ENCODE results near the gene SOCS3. TPM values are rescaled to one million over a fixed set of nuclear protein-coding genes. Genes with fewer than 3 reads are reported as not detected.

The SOCS3 gene
- total RNA-seq, 3 donors from 2014 or later (not counting 1 experiment from before 2014, with no cell fraction given): 39.0 to 47.9 (median 43.6) TPM

GRCh38 chr17:78343187-78343542 lies 16.7 kb downstream of the SOCS3 start:
- Mint-ChIP-seq H3K27me3 (ENCODE audit: low read depth in 2 of 2) (peaks cover 0 to 2% of the 10 kb centered on the region in 2 donors), H3K9me3 (no peaks in the 10 kb centered on the region), H3K27ac (peak overlapping the region; percentile 82 to 88), H3K36me3 (no peaks in the 10 kb centered on the region), H3K4me3 (peak overlapping the region; percentile 75), H3K4me1 (peaks cover 23 to 51% of the 10 kb centered on the region in 2 donors)
- DNase-seq: no peak
- 16% methylated on average over 5 of the region's 5 CpGs for WGBS (ENCODE audit: insufficient coverage)
- H3K36me3 ChIP-seq (ENCODE audit: control insufficient read depth, insufficient read depth, low read length): no peaks in the 10 kb centered on the region
- no peaks in the 10 kb centered on the region for H3K9me3 ChIP-seq (ENCODE audit: control insufficient read depth, insufficient read depth, low read length)
- peaks cover 63% of the 10 kb centered on the region for H3K4me1 ChIP-seq (ENCODE audit: control insufficient read depth, insufficient read depth, low read length)
- no peak for TF ChIP-seq CTCF (IDR thresholded peaks at IDR 0.05)
- H3K4me3 ChIP-seq (ENCODE audit: low read length): no peak overlapping the region
- H3K27me3 ChIP-seq (ENCODE audit: control insufficient read depth, insufficient read depth, low read length): no peaks in the 10 kb centered on the region
- ATAC-seq: peak; percentile 23 to 46 (median 27)
- intact Hi-C loops (cut with micrococcal nuclease): loop anchor here (2.0 kb wide), 1 partner anchor 18 kb away; the partner anchor contains the start of gene SOCS3
- H3K27ac ChIP-seq (ENCODE audit: low read length): peak overlapping the region; percentile 81

GRCh38 chr17:78342449-78343186 lies 17.3 kb downstream of the SOCS3 start:
- peaks cover 63% of the 10 kb centered on the region for H3K4me1 ChIP-seq (ENCODE audit: control insufficient read depth, insufficient read depth, low read length)
- Mint-ChIP-seq H3K4me1 (peaks cover 23 to 46% of the 10 kb centered on the region in 2 donors), H3K27me3 (ENCODE audit: low read depth in 2 of 2) (peaks cover 0 to 2% of the 10 kb centered on the region in 2 donors), H3K9me3 (no peaks in the 10 kb centered on the region), H3K4me3 (peak overlapping the region; percentile 75), H3K27ac (peak overlapping the region; percentile 82 to 88), H3K36me3 (no peaks in the 10 kb centered on the region)
- no peaks in the 10 kb centered on the region for H3K9me3 ChIP-seq (ENCODE audit: control insufficient read depth, insufficient read depth, low read length)
- no peaks in the 10 kb centered on the region for H3K27me3 ChIP-seq (ENCODE audit: control insufficient read depth, insufficient read depth, low read length)
- no peak for TF ChIP-seq CTCF (IDR thresholded peaks at IDR 0.05)
- H3K4me3 ChIP-seq (ENCODE audit: low read length): no peak overlapping the region
- WGBS (ENCODE audit: insufficient coverage): 62% methylated on average over 24 of the region's 26 CpGs
- intact Hi-C loops (cut with micrococcal nuclease): loop anchor here (2.0 kb wide), 1 partner anchor 18 kb away; the partner anchor contains the start of gene SOCS3
- H3K36me3 ChIP-seq (ENCODE audit: control insufficient read depth, insufficient read depth, low read length): no peaks in the 10 kb centered on the region
- peak overlapping the region; percentile 81 for H3K27ac ChIP-seq (ENCODE audit: low read length)
- no peak for DNase-seq
- ATAC-seq: peak in 2 of 3 donors; percentile 3 to 32

GRCh38 chr17:78341559-78342448 lies 18.1 kb downstream of the SOCS3 start:
- intact Hi-C loops (cut with micrococcal nuclease): loop anchor here (2.0 kb wide), 1 partner anchor 19 kb away; the partner anchor contains the start of gene SOCS3
- peaks cover 0 to 2% of the 10 kb centered on the region in 2 donors for H3K27me3 Mint-ChIP-seq (ENCODE audit: low read depth in 2 of 2)
- Histone ChIP-seq H3K27ac (ENCODE audit: low read length) (peak overlapping the region; percentile 81), H3K9me3 (ENCODE audit: control insufficient read depth, insufficient read depth, low read length) (no peaks in the 10 kb centered on the region), H3K27me3 (ENCODE audit: control insufficient read depth, insufficient read depth, low read length) (no peaks in the 10 kb centered on the region), H3K4me1 (ENCODE audit: control insufficient read depth, insufficient read depth, low read length) (peaks cover 61% of the 10 kb centered on the region), H3K36me3 (ENCODE audit: control insufficient read depth, insufficient read depth, low read length) (no peaks in the 10 kb centered on the region), H3K4me3 (ENCODE audit: low read length) (no peak overlapping the region)
- DNase-seq (peak in 1 of 2 donors; percentile 55), ATAC-seq (peak; percentile 51 to 63 (median 54))
- peaks cover 23 to 38% of the 10 kb centered on the region in 2 donors for H3K4me1 Mint-ChIP-seq
- WGBS (ENCODE audit: insufficient coverage): 6% methylated on average over 95 of the region's 95 CpGs
- no peaks in the 10 kb centered on the region for H3K9me3 Mint-ChIP-seq
- no peaks in the 10 kb centered on the region for H3K36me3 Mint-ChIP-seq
- no peak for TF ChIP-seq CTCF (IDR thresholded peaks at IDR 0.05)
- H3K4me3 Mint-ChIP-seq: peak overlapping the region; percentile 75
- H3K27ac Mint-ChIP-seq: no peak overlapping the region

Data from natural killer cell (primary cell).